GM23248 (cell line): ENCODE measurements around the gene MPRIP. TPM values are rescaled to one million over a fixed set of nuclear protein-coding genes. Genes with fewer than 3 reads are reported as not detected.

Experiments used
- DNase-seq: peaks from one replicate; pipeline ENCODE4 v3.0.0-alpha.2; 2015
- H2AFZ ChIP-seq: fragments of 200-600 bp; sonication (generic); 2 replicates; pipeline ENCODE4 v1.6.1; 2016; ENCODE audit warnings: antibody characterized with exemption
- H3F3A ChIP-seq: fragments of 200-600 bp; sonication (generic); 2 replicates; pipeline ENCODE4 v1.6.1; 2016; ENCODE audit warnings: mild to moderate bottlenecking, antibody characterized with exemption, mixed run types; ENCODE audit not compliant: insufficient read depth
- H3K27ac ChIP-seq: fragments of 200-600 bp; sonication (generic); 2 replicates; pipeline ENCODE4 v1.5.1; 2016; ENCODE audit warnings: mild to moderate bottlenecking
- H3K27me3 ChIP-seq: fragments of 200-600 bp; sonication (generic); replicated peaks from 2 replicates; pipeline ENCODE4 v1.6.1; 2016; ENCODE audit warnings: mild to moderate bottlenecking; ENCODE audit not compliant: insufficient read depth
- H3K36me3 ChIP-seq: fragments of 200-600 bp; sonication (generic); 2 replicates; pipeline ENCODE4 v1.6.1; 2016; ENCODE audit warnings: low read depth, mild to moderate bottlenecking
- H3K4me1 ChIP-seq: fragments of 200-600 bp; sonication (generic); 2 replicates; pipeline ENCODE4 v1.6.1; 2016; ENCODE audit warnings: mild to moderate bottlenecking; ENCODE audit not compliant: insufficient read depth
- H3K4me2 ChIP-seq: fragments of 200-600 bp; sonication (generic); one replicate; pipeline ENCODE4 v1.6.1; 2016; ENCODE audit warnings: mild to moderate bottlenecking; ENCODE audit not compliant: unreplicated experiment
- H3K4me3 ChIP-seq: fragments of 200-600 bp; sonication (generic); 2 replicates; pipeline ENCODE4 v1.5.1; 2016; ENCODE audit warnings: mild to moderate bottlenecking
- H3K79me2 ChIP-seq: fragments of 200-600 bp; sonication (generic); 2 replicates; pipeline ENCODE4 v1.6.1; 2016; ENCODE audit warnings: mild to moderate bottlenecking; ENCODE audit not compliant: insufficient read depth
- H3K9ac ChIP-seq: fragments of 200-600 bp; sonication (generic); 2 replicates; pipeline ENCODE4 v1.6.1; 2016; ENCODE audit warnings: mild to moderate bottlenecking
- H3K9me2 ChIP-seq: fragments of 200-600 bp; sonication (generic); 2 replicates; pipeline ENCODE4 v1.6.1; 2016; ENCODE audit warnings: mixed run types, mild to moderate bottlenecking, moderate library complexity; ENCODE audit not compliant: insufficient read depth
- H3K9me3 ChIP-seq: fragments of 200-600 bp; sonication (generic); one replicate; pipeline ENCODE4 v1.6.1; 2017; ENCODE audit warnings: low read depth
- H4K20me1 ChIP-seq: fragments of 200-600 bp; sonication (generic); 2 replicates; pipeline ENCODE4 v1.6.0; 2016; ENCODE audit not compliant: insufficient read depth
- EZH2 ChIP-seq: fragments of 200-600 bp; sonication (generic); IDR thresholded peaks from 2 replicates; pipeline ENCODE4 v1.6.1; 2018; ENCODE audit warnings: antibody characterized with exemption, mild to moderate bottlenecking; ENCODE audit not compliant: insufficient read depth, poor library complexity, severe bottlenecking
- EZH2phosphoT487 ChIP-seq: fragments of 200-600 bp; sonication (generic); IDR thresholded peaks from 2 replicates; pipeline ENCODE4 v1.6.1; 2018; ENCODE audit warnings: antibody characterized with exemption, moderate library complexity, mild to moderate bottlenecking, low read depth; ENCODE audit not compliant: insufficient read depth
- WGBS, 2 experiments: methylation state at CpG; one replicate each; pipeline ENCODE4 v1.1.6; 2015 to 2017; ENCODE audit warnings: low lambda C conversion rate in 2 of 2, low coverage in 1 of 2; ENCODE audit errors: missing lambda C conversion rate in 2 of 2; 5-methylcytosine and 5-hydroxymethylcytosine counted together
- in situ Hi-C: fragments of 300-500 bp; cut with MboI; formaldehyde crosslinking; loops from 2 replicates; pipeline ENCODE4 v1.15.0; 2020
- polyA plus RNA-seq: library from polyadenylated mRNA; unstranded; fragments of >200 nt; fragmentation: Nextera tagmentation; extraction: Ambion mirVana; gene quantifications from 2 replicates; pipeline ENCODE4 v1.2.1, GENCODE V29; 2016
- total RNA-seq: library from RNA; depleted of rRNA; stranded (reverse); fragments of >200 nt; shearing (Covaris generic); gene quantifications from 2 replicates; pipeline ENCODE4 v1.2.3, GENCODE V29; 2014

Gene MPRIP
- total and polyA plus RNA-seq, 2 experiments from 2014 or later = 73.5 to 292 TPM

DNA sequence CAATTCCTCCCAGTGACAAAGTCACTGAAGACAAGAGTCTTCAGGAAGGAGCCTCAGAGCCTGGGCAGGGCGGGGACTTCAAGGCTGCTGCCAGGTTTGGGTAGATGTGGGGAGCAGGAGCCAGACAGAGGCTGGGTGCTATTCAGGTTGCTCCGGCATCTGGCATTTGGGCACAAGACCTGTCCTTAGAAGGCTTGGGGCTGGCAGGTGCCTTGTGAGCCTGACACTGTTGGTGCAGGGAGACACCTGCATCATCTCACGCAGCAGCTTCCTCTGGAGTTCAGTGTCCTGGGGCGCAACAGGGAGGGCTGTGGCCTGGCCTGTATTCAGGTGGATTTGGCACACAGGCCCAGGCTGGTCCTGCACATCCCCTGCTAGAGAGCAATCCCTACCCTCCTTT lies 65.0 kb downstream of the MPRIP start:
- H3K79me2 ChIP-seq = peaks cover 100% of the 10 kb centered on the region
- no peak overlapping the region for H3K4me3 ChIP-seq
- peaks cover 36% of the 10 kb centered on the region for H3K4me1 ChIP-seq
- H3K27ac ChIP-seq = peak overlapping the region; percentile 7
- DNase-seq = no peak
- no peaks in the 10 kb centered on the region for H3K27me3 ChIP-seq
- in situ Hi-C loops = no loop called here
- peaks cover 22% of the 10 kb centered on the region for H4K20me1 ChIP-seq
- no peaks in the 10 kb centered on the region; the same call in 1 of the 2 replicates for H3F3A ChIP-seq
- H3K9me2 ChIP-seq = no peaks in the 10 kb centered on the region
- H3K4me2 ChIP-seq = no peak overlapping the region
- 83 to 93% methylated on average over 4 of the region's 4 CpGs for WGBS, 2 experiments
- no peak overlapping the region for H2AFZ ChIP-seq
- peaks cover 7% of the 10 kb centered on the region; the same call in 1 of the 2 replicates for H3K36me3 ChIP-seq
- 0 out of 2 replicates have a peak overlapping the region, but pooled peaks have one; percentile 9 for H3K9ac ChIP-seq
- TF ChIP-seq EZH2phosphoT487 (no peak), EZH2 (no peak)
- no peaks in the 10 kb centered on the region for H3K9me3 ChIP-seq

DNA sequence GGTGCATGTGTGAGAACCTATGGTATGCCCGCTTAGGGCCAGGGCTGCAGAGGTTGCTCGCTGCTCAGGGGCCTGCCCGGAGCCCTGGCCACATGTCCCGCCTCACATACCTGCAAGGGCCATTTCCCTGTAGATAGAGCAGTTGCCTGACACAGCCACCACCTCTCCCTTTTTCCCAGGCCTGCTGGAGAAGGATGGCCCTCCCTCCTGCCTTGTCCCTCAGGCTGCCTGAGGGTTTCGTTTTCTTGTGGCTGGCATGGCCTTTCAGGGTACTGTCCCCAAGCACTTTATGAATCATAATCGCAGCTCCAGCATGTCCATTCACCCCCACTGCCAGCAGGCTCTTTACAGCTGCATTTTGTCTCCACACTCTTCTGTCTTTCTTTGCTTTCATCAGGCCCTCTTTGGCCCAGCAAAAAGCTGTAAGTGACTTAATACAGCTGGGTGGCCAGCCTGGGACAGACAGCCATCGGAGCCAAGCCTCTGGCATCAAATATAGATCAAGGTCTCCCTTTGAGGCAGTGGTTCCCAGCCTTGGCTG lies 65.7 kb downstream of the MPRIP start:
- H3K4me1 ChIP-seq = peaks cover 36% of the 10 kb centered on the region
- H3K79me2 ChIP-seq = peaks cover 100% of the 10 kb centered on the region
- no peak overlapping the region for H3K4me3 ChIP-seq
- H4K20me1 ChIP-seq = peaks cover 22% of the 10 kb centered on the region
- H3K9ac ChIP-seq = peak overlapping the region; percentile 31; the same call in 1 of the 2 replicates
- no peaks in the 10 kb centered on the region for H3K9me2 ChIP-seq
- H3K4me2 ChIP-seq = peak overlapping the region; percentile 11
- in situ Hi-C loops = no loop called here
- no peaks in the 10 kb centered on the region for H3K9me3 ChIP-seq
- DNase-seq = peak; percentile 39
- no peak overlapping the region for H2AFZ ChIP-seq
- no peaks in the 10 kb centered on the region; the same call in 1 of the 2 replicates for H3F3A ChIP-seq
- no peaks in the 10 kb centered on the region for H3K27me3 ChIP-seq
- TF ChIP-seq EZH2 (no peak), EZH2phosphoT487 (no peak)
- 59 to 62% methylated on average over 7 of the region's 7 CpGs for WGBS, 2 experiments
- H3K36me3 ChIP-seq = peaks cover 7% of the 10 kb centered on the region; the same call in 1 of the 2 replicates
- H3K27ac ChIP-seq = peak overlapping the region; percentile 30

DNA sequence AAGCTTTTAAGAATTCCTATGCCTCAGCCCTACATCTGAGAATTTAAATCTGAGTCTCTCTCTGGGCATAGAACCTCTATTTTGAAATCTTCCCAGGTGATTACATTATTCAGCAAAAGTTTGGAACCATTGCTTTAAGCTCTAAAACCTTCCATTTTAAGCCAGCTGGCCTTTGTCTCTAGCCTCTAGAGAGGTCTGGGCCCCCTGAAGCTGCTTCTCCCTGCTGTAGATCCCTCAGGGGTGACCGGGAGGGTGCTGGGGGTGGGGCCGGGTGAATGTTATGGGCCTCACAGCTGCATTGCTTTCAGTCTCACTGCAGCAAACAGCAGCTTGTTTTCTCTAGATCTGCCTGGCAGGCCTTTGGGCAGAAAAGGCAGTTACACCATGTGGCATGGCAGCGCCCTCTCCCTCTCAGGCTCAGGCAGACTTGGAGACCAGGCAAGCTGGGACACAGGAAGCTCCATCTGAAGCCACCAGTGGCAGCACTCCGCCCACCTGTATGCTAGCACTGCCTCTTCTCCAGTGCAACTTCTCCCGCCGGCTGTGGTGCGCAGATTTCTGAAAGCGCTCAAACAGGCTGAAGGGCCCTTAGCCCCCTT lies 66.3 kb downstream of the MPRIP start:
- Histone ChIP-seq H3K27me3 (no peaks in the 10 kb centered on the region), H3F3A (no peaks in the 10 kb centered on the region; the same call in 1 of the 2 replicates), H3K9me3 (no peaks in the 10 kb centered on the region), H4K20me1 (peaks cover 24% of the 10 kb centered on the region), H3K79me2 (peaks cover 100% of the 10 kb centered on the region), H3K4me1 (peaks cover 36% of the 10 kb centered on the region), H3K27ac (peak overlapping the region; percentile 30), H3K4me3 (no peak overlapping the region), H3K9ac (peak overlapping the region; percentile 31; the same call in 1 of the 2 replicates), H3K36me3 (peaks cover 7% of the 10 kb centered on the region; the same call in 1 of the 2 replicates), H3K9me2 (no peaks in the 10 kb centered on the region), H2AFZ (no peak overlapping the region), H3K4me2 (no peak overlapping the region)
- 79 to 81% methylated on average over 8 of the region's 8 CpGs for WGBS, 2 experiments
- peak; percentile 21 for DNase-seq
- in situ Hi-C loops = no loop called here
- no peak for TF ChIP-seq EZH2
- TF ChIP-seq EZH2phosphoT487 = no peak

DNA sequence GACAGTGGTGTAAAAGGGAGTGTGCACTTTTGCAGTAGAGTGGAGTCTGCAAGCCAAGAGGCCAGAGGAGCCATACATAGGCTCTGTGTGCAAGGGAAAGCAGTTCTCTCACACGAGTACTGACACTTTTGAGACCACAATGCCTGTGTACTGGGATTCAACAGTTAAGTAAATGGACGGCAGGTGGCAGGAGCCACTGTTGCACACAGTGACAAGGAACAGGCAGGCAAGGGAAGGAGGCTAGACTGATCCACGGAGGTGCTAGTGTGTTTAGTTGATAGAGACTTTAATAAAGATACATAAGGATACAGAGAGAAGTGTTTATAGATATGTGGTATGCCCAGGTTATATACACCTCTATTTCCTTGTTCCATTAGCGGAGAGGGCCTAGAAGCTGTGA lies 67.0 kb downstream of the MPRIP start:
- H3K4me2 ChIP-seq = no peak overlapping the region
- H4K20me1 ChIP-seq = peaks cover 31% of the 10 kb centered on the region
- H3K9ac ChIP-seq = no peak overlapping the region
- H3K4me1 ChIP-seq = peaks cover 36% of the 10 kb centered on the region
- H3F3A ChIP-seq = no peaks in the 10 kb centered on the region; the same call in 1 of the 2 replicates
- H2AFZ ChIP-seq = no peak overlapping the region
- no peaks in the 10 kb centered on the region for H3K9me3 ChIP-seq
- no peak overlapping the region for H3K27ac ChIP-seq
- H3K36me3 ChIP-seq = peaks cover 7% of the 10 kb centered on the region; the same call in 1 of the 2 replicates
- H3K9me2 ChIP-seq = no peaks in the 10 kb centered on the region
- H3K27me3 ChIP-seq = no peaks in the 10 kb centered on the region
- no peak for DNase-seq
- TF ChIP-seq EZH2 (no peak), EZH2phosphoT487 (no peak)
- peaks cover 100% of the 10 kb centered on the region for H3K79me2 ChIP-seq
- in situ Hi-C loops = no loop called here
- H3K4me3 ChIP-seq = no peak overlapping the region
- WGBS, 2 experiments = 68 to 79% methylated on average over 4 of the region's 4 CpGs
